ENCODE data around the gene UNC13A. TPM values are rescaled to one million over a fixed set of nuclear protein-coding genes. Genes with fewer than 3 reads are reported as not detected.

UNC13A gene
- total and polyA plus RNA-seq, 2 of the 8 experiments (the other 6 are each of a cell fraction or from before 2014, with no cell fraction given): 13.1 to 47.6 TPM

DNA sequence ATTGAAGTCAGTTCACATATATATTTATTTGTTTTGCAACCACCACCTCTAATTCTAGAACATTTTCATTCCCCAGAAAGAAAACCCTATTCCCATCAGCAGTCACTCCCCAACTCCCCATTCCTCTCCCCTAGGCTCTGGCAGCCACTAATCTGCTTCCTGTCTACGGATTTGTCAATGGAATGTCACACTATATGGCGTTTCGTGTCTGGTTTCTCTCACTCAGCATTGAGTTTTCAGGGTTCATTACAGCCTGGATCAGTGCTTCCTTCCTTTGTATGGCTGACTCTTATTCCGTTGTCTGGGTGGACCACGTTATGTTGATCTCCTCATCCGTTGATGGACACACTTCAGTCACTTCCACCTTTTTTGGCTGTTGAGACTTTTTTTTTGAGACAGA is 123.4 kb downstream of the UNC13A start (continued):
- TF ChIP-seq, protein P1, sequence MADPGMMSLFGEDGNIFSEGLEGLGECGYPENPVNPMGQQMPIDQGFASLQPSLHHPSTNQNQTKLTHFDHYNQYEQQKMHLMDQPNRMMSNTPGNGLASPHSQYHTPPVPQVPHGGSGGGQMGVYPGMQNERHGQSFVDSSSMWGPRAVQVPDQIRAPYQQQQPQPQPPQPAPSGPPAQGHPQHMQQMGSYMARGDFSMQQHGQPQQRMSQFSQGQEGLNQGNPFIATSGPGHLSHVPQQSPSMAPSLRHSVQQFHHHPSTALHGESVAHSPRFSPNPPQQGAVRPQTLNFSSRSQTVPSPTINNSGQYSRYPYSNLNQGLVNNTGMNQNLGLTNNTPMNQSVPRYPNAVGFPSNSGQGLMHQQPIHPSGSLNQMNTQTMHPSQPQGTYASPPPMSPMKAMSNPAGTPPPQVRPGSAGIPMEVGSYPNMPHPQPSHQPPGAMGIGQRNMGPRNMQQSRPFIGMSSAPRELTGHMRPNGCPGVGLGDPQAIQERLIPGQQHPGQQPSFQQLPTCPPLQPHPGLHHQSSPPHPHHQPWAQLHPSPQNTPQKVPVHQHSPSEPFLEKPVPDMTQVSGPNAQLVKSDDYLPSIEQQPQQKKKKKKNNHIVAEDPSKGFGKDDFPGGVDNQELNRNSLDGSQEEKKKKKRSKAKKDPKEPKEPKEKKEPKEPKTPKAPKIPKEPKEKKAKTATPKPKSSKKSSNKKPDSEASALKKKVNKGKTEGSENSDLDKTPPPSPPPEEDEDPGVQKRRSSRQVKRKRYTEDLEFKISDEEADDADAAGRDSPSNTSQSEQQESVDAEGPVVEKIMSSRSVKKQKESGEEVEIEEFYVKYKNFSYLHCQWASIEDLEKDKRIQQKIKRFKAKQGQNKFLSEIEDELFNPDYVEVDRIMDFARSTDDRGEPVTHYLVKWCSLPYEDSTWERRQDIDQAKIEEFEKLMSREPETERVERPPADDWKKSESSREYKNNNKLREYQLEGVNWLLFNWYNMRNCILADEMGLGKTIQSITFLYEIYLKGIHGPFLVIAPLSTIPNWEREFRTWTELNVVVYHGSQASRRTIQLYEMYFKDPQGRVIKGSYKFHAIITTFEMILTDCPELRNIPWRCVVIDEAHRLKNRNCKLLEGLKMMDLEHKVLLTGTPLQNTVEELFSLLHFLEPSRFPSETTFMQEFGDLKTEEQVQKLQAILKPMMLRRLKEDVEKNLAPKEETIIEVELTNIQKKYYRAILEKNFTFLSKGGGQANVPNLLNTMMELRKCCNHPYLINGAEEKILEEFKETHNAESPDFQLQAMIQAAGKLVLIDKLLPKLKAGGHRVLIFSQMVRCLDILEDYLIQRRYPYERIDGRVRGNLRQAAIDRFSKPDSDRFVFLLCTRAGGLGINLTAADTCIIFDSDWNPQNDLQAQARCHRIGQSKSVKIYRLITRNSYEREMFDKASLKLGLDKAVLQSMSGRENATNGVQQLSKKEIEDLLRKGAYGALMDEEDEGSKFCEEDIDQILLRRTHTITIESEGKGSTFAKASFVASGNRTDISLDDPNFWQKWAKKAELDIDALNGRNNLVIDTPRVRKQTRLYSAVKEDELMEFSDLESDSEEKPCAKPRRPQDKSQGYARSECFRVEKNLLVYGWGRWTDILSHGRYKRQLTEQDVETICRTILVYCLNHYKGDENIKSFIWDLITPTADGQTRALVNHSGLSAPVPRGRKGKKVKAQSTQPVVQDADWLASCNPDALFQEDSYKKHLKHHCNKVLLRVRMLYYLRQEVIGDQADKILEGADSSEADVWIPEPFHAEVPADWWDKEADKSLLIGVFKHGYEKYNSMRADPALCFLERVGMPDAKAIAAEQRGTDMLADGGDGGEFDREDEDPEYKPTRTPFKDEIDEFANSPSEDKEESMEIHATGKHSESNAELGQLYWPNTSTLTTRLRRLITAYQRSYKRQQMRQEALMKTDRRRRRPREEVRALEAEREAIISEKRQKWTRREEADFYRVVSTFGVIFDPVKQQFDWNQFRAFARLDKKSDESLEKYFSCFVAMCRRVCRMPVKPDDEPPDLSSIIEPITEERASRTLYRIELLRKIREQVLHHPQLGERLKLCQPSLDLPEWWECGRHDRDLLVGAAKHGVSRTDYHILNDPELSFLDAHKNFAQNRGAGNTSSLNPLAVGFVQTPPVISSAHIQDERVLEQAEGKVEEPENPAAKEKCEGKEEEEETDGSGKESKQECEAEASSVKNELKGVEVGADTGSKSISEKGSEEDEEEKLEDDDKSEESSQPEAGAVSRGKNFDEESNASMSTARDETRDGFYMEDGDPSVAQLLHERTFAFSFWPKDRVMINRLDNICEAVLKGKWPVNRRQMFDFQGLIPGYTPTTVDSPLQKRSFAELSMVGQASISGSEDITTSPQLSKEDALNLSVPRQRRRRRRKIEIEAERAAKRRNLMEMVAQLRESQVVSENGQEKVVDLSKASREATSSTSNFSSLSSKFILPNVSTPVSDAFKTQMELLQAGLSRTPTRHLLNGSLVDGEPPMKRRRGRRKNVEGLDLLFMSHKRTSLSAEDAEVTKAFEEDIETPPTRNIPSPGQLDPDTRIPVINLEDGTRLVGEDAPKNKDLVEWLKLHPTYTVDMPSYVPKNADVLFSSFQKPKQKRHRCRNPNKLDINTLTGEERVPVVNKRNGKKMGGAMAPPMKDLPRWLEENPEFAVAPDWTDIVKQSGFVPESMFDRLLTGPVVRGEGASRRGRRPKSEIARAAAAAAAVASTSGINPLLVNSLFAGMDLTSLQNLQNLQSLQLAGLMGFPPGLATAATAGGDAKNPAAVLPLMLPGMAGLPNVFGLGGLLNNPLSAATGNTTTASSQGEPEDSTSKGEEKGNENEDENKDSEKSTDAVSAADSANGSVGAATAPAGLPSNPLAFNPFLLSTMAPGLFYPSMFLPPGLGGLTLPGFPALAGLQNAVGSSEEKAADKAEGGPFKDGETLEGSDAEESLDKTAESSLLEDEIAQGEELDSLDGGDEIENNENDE (IDR thresholded peaks at IDR 0.05; ENCODE audit: insufficient replicate concordance, low read length): no peak
- TF ChIP-seq, protein P2, sequence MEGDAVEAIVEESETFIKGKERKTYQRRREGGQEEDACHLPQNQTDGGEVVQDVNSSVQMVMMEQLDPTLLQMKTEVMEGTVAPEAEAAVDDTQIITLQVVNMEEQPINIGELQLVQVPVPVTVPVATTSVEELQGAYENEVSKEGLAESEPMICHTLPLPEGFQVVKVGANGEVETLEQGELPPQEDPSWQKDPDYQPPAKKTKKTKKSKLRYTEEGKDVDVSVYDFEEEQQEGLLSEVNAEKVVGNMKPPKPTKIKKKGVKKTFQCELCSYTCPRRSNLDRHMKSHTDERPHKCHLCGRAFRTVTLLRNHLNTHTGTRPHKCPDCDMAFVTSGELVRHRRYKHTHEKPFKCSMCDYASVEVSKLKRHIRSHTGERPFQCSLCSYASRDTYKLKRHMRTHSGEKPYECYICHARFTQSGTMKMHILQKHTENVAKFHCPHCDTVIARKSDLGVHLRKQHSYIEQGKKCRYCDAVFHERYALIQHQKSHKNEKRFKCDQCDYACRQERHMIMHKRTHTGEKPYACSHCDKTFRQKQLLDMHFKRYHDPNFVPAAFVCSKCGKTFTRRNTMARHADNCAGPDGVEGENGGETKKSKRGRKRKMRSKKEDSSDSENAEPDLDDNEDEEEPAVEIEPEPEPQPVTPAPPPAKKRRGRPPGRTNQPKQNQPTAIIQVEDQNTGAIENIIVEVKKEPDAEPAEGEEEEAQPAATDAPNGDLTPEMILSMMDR (IDR thresholded peaks at IDR 0.05; ENCODE audit: control extremely low read depth in 1 of 3, insufficient read depth in 1 of 3, low read depth in 1 of 3, low read length in 3 of 3): no peak
- TF ChIP-seq KDM4A (IDR thresholded peaks at IDR 0.05; ENCODE audit: low read depth, low read length, severe bottlenecking) (no peak), RXRA (IDR thresholded peaks at IDR 0.05; ENCODE audit: insufficient read depth, low read depth, low read length) (no peak), RAD21 (IDR thresholded peaks at IDR 0.05 in 1 of 2, conservative IDR thresholded peaks at IDR 0.05 in 1 of 2; ENCODE audit: low read depth in 2 of 2, low read length in 2 of 2) (no peak), SIRT6 (IDR thresholded peaks at IDR 0.05; ENCODE audit: low read length) (no peak), ZNF274 (IDR thresholded peaks at IDR 0.05; ENCODE audit: borderline replicate concordance, extremely low read depth, low read length) (no peak)
